ENCODE results near the gene SKP1.

Gene SKP1

GRCh38 chr5:134113363-134113889, 63.3 kb downstream of the SKP1 start:
- DNase-seq: no peak

- DNase-seq: no peak
Measured at GRCh38 chr5:134112726-134113362, 63.9 kb downstream of the SKP1 start.

GRCh38 chr5:134111741-134112647, 64.8 kb downstream of the SKP1 start:
- no peak for DNase-seq

GRCh38 chr5:134110382-134110781, 66.4 kb downstream of the SKP1 start:
- no peak for DNase-seq

GRCh38 chr5:134107779-134108178, 69.0 kb downstream of the SKP1 start:
- no peak for DNase-seq

GRCh38 chr5:134106991-134107701, 69.6 kb downstream of the SKP1 start:
- no peak for DNase-seq

GRCh38 chr5:134103998-134104654, 72.6 kb downstream of the SKP1 start:
- no peak for DNase-seq

GRCh38 chr5:134103397-134103796, 73.4 kb downstream of the SKP1 start:
- DNase-seq: no peak

GRCh38 chr5:134101686-134102439, 74.9 kb downstream of the SKP1 start:
- peak in 13 of 14 donors; percentile 17 to 82 (median 59) for DNase-seq

- no peak for DNase-seq
Measured at GRCh38 chr5:134100283-134101091, 76.3 kb downstream of the SKP1 start.

- no peak for DNase-seq
Measured at GRCh38 chr5:134099939-134100282, 76.8 kb downstream of the SKP1 start.

GRCh38 chr5:134099288-134099872, 77.4 kb downstream of the SKP1 start:
- no peak for DNase-seq
